Ishikawa (cell line): ENCODE data around the gene TCN1.

ENCODE experiments used
- CEBPB ChIP-seq: IDR thresholded peaks from 2 replicates; pipeline ENCODE4 v1.6.1; 2012
- EGR1 ChIP-seq: IDR thresholded peaks from 2 replicates; pipeline ENCODE4 v1.6.1; 2012
- TF ChIP-seq, protein P1 (sequence below): IDR thresholded peaks from 2 replicates; pipeline ENCODE4 v1.6.1; 2012
- TF ChIP-seq, protein P2 (sequence below): IDR thresholded peaks from 2 replicates; pipeline ENCODE4 v1.6.1; 2012; ENCODE audit warnings: low read depth, mild to moderate bottlenecking

DNA sequence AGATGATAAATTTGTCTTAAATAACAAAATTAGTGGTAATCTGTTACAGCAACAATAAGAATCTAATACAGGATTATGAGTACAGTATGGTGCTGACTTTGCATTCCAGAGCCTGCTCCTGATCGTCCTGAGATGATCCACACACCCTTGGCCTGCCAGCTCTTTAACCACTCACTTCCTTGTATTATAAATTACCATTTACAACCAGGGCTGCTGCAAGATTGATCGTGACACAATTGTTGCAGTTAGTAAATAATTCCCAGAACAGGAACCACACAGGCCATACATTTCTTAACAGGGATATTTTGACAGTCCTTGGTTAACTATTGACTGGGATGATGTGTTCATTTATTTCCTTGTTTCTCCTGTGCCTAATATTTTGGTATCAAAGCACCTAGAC lies 17.2 kb downstream of the TCN1 start:
- TF ChIP-seq, protein P1, sequence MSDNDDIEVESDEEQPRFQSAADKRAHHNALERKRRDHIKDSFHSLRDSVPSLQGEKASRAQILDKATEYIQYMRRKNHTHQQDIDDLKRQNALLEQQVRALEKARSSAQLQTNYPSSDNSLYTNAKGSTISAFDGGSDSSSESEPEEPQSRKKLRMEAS, result no peak
- TF ChIP-seq, protein P2, sequence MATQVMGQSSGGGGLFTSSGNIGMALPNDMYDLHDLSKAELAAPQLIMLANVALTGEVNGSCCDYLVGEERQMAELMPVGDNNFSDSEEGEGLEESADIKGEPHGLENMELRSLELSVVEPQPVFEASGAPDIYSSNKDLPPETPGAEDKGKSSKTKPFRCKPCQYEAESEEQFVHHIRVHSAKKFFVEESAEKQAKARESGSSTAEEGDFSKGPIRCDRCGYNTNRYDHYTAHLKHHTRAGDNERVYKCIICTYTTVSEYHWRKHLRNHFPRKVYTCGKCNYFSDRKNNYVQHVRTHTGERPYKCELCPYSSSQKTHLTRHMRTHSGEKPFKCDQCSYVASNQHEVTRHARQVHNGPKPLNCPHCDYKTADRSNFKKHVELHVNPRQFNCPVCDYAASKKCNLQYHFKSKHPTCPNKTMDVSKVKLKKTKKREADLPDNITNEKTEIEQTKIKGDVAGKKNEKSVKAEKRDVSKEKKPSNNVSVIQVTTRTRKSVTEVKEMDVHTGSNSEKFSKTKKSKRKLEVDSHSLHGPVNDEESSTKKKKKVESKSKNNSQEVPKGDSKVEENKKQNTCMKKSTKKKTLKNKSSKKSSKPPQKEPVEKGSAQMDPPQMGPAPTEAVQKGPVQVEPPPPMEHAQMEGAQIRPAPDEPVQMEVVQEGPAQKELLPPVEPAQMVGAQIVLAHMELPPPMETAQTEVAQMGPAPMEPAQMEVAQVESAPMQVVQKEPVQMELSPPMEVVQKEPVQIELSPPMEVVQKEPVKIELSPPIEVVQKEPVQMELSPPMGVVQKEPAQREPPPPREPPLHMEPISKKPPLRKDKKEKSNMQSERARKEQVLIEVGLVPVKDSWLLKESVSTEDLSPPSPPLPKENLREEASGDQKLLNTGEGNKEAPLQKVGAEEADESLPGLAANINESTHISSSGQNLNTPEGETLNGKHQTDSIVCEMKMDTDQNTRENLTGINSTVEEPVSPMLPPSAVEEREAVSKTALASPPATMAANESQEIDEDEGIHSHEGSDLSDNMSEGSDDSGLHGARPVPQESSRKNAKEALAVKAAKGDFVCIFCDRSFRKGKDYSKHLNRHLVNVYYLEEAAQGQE, result no peak
- TF ChIP-seq EGR1 (no peak), CEBPB (no peak)
